Kidney epithelial cell (primary cell): ENCODE measurements around the gene ZDHHC14. TPM values are rescaled to one million over a fixed set of nuclear protein-coding genes. Genes with fewer than 3 reads are reported as not detected.
"Not testable (repeated sequence)": the region's sequence is repeated elsewhere in the genome, so short reads cannot be mapped to it uniquely, and the experiment has no call there.

Source experiments
- DNase-seq: peaks from one replicate; pipeline ENCODE4 v3.0.0-alpha.2; 2010; ENCODE audit warnings: low read depth
- H3K27me3 ChIP-seq: 2 replicates; pipeline ENCODE4 v1.6.0; 2011; ENCODE audit warnings: low read length; ENCODE audit not compliant: control insufficient read depth, insufficient read depth
- H3K36me3 ChIP-seq: 2 replicates; pipeline ENCODE4 v1.5.1; 2011; ENCODE audit warnings: low read length; ENCODE audit not compliant: control insufficient read depth, insufficient read depth
- H3K4me3 ChIP-seq: 2 replicates; pipeline ENCODE4 v1.5.1; 2011; ENCODE audit warnings: low read depth, mild to moderate bottlenecking, control low read depth, low read length
- total RNA-seq: library from RNA; depleted of rRNA; stranded (reverse); fragments of >200 nt; gene quantifications from 2 replicates; pipeline ENCODE4 v1.2.3, GENCODE V29; 2015
- TF ChIP-seq, protein P1 (sequence below): IDR thresholded peaks from 2 replicates; pipeline ENCODE4 v1.5.1; 2011; ENCODE audit warnings: mild to moderate bottlenecking, moderate library complexity, low read length, control low read depth, inconsistent platforms; ENCODE audit not compliant: insufficient read depth, poor library complexity, severe bottlenecking

Gene ZDHHC14
- total RNA-seq, 1 donor from 2014 or later = 9.7 TPM

DNA sequence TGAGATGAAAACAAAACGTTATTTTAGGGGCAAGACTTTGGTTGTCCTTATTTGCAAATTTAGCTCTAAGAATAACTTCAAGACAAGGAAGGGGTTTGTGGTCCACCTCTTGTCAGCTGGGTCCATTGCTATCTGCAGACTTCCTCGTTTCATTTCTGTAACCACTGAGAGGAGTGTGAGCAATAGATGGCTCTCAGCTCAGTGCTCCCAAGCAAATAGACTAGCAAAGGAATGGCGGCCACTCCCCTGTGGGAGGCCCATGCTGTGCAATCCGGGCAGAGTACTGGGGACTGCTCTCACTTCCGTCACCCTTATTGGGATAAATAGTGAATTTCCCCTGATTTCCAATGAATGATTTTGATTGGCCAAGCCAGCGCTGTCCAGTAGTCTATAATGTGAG is 176.6 kb downstream of the ZDHHC14 start:
- no peak for DNase-seq
- Histone ChIP-seq H3K4me3 (no peak overlapping the region), H3K36me3 (no peaks in the 10 kb centered on the region), H3K27me3 (no peaks in the 10 kb centered on the region)
- TF ChIP-seq, protein P1, sequence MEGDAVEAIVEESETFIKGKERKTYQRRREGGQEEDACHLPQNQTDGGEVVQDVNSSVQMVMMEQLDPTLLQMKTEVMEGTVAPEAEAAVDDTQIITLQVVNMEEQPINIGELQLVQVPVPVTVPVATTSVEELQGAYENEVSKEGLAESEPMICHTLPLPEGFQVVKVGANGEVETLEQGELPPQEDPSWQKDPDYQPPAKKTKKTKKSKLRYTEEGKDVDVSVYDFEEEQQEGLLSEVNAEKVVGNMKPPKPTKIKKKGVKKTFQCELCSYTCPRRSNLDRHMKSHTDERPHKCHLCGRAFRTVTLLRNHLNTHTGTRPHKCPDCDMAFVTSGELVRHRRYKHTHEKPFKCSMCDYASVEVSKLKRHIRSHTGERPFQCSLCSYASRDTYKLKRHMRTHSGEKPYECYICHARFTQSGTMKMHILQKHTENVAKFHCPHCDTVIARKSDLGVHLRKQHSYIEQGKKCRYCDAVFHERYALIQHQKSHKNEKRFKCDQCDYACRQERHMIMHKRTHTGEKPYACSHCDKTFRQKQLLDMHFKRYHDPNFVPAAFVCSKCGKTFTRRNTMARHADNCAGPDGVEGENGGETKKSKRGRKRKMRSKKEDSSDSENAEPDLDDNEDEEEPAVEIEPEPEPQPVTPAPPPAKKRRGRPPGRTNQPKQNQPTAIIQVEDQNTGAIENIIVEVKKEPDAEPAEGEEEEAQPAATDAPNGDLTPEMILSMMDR = no peak

DNA sequence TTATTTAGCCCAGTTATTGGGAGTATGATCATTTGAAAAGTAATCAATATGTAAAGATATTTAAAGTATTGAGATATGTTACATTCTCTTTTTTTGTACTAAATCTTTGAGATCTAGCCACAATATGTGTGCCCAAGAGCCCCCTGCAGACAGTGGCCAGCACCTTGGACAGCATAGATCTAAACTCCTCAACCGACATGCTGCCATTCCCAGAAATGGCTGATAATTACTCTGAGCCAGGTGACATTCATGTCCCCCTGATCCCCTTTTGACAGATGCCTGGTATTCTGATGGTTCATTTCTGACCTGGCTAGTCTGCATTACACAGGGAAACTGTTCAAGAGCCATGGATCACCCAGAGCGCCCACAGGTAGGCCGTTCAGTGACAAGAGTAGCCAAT is 177.1 kb downstream of the ZDHHC14 start:
- H3K36me3 ChIP-seq = no peaks in the 10 kb centered on the region
- no peak for DNase-seq
- no peaks in the 10 kb centered on the region for H3K27me3 ChIP-seq
- TF ChIP-seq, protein P1 = no peak
- H3K4me3 ChIP-seq = no peak overlapping the region

DNA sequence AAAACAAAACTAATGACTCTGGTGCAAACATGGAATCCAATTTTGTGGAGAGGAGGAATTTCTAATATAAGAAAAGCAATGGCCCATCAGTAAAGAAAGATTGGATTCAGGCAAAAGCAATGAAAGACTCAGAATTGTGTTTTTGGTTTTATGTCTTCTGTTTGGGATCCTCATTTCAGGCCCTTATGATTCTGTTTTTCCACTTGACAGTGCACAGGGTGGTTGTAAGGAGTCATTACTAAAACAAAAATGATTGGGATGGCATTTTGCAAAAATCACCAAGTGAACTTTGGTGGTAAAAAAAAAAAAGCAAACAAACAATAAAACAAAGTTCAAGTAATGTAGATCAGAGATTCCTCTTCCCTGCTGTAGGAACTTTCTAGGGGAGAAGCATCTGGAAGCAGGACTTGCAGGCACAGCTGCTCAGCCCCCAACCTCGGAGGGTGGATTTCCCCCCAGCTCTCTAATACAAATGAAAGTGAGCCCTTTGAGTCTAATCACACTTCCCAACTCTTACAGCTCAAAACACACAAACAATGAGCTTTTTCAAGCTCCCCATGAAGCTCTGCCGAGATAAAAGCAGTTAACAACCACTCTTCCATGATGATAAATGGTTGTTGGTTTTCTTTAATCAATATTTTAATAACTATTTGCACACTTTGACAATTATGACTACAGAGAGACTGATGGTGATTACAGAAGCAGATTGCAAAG is 177.7 kb downstream of the ZDHHC14 start:
- Histone ChIP-seq H3K4me3 (no peak overlapping the region), H3K36me3 (no peaks in the 10 kb centered on the region), H3K27me3 (no peaks in the 10 kb centered on the region)
- TF ChIP-seq, protein P1 = no peak
- DNase-seq = no peak

DNA sequence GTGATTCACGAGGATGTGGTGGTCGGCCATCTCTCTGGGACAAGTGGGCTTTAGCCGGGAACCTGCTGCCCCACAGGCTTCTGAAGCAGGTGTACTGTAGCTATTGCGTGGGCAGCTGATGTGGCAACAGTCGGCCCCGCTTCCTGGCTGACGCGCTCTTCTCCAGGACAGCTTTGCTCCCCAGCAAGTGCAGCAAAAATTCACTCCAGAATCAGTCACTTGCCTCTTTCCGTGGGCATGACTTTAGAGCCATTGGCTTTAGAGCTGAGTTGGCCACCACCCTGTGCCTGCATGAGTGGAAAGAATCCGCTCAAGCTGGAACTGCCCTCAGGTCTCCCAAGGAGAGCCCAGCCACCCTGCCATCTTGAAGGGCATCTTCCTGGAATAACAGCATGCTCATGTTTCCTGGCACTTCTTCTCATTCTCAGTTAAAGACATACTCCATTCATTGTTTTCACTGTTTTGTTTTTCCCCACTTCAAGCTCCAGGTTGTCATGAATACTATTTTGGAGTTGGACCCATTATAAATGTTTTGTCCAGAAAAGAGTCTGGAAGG is 178.3 kb downstream of the ZDHHC14 start:
- TF ChIP-seq, protein P1 = no peak

DNA sequence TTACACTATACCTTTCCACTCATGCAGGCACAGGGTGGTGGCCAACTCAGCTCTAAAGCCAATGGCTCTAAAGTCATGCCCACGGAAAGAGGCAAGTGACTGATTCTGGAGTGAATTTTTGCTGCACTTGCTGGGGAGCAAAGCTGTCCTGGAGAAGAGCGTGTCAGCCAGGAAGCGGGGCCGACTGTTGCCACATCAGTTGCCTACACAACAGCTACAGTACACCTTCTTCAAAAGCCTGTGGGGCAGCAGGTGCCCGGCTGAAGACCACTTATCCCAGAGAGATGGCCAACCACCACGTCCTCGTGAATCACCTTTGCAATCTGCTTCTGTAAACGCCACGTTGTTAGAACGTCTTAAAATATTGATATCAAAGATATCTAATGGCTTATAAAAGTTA is 179.1 kb downstream of the ZDHHC14 start:
- H3K36me3 ChIP-seq, DNase-seq, H3K4me3 ChIP-seq, H3K27me3 ChIP-seq: not testable (repeated sequence)

More for the DNA sequence above, 178.3 kb downstream of the ZDHHC14 start:
- no peaks in the 10 kb centered on the region for H3K27me3 ChIP-seq
- no peaks in the 10 kb centered on the region for H3K36me3 ChIP-seq
- DNase-seq = no peak
- no peak overlapping the region for H3K4me3 ChIP-seq

DNA sequence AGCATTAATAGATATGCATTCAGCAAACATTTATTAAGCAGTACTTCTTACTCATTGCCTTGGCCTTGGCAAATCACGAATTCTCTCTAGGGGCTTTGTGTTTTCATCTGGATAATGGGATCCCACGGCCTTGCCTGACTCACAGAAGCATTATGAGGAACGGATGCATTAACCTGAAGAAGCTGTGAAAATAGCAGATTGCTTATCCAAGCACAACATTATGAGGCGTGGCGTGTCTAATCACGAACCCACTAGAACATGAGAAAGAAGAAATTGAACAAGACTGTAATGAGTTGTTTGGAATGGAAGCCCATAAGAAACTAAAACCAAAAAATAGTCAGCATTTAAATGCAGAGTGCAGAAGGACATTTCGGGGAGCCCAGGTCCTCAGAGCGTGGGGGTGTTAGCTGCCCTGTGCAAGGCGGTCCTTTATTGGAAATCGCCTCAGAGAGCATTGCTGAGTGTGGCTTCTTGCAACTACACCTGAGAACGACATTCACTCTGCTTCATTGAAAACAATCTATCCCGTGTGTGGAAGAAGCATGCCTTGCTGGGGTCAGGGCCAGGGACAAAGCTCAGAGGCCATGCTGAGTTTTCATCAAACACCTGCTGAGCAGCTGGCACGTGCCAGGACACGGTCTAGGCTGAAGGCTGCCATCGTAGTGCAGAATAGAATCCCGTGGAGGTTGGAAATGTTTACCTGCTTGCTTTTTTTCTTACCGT is 179.9 kb downstream of the ZDHHC14 start:
- no peak overlapping the region for H3K4me3 ChIP-seq
- DNase-seq = no peak
- no peaks in the 10 kb centered on the region for H3K36me3 ChIP-seq
- TF ChIP-seq, protein P1 = no peak
- no peaks in the 10 kb centered on the region for H3K27me3 ChIP-seq
